ENCODE results near the gene AXIN1.
A peak's percentile ranks its signal among the peaks of the same experiment; 100 is the strongest.
"Not testable (repeated sequence)": the region's sequence is repeated elsewhere in the genome, so short reads cannot be mapped to it uniquely, and the experiment has no call there.

Gene AXIN1

GRCh38 chr16:380762-381011 lies 28.2 kb upstream of the AXIN1 start:
- Histone ChIP-seq H3K27ac (ENCODE audit: poor library complexity, severe bottlenecking) (peak overlapping the region; percentile 69), H3K9me3 (ENCODE audit: severe bottlenecking) (no peaks in the 10 kb centered on the region), H3K27me3 (ENCODE audit: insufficient read depth, poor library complexity, severe bottlenecking) (no peaks in the 10 kb centered on the region), H3K4me3 (ENCODE audit: severe bottlenecking) (peak overlapping the region; percentile 59), H3K4me1 (ENCODE audit: insufficient read depth, poor library complexity, severe bottlenecking) (peaks cover 7% of the 10 kb centered on the region), H3K36me3 (ENCODE audit: low read depth) (peaks cover 9% of the 10 kb centered on the region; the same call in 1 of the 2 replicates)
- no peak for DNase-seq (ENCODE audit: low spot score)
- TF ChIP-seq CTCF (IDR thresholded peaks at IDR 0.05; ENCODE audit: poor library complexity, severe bottlenecking), result no peak
- peak; percentile 24 for ATAC-seq (ENCODE audit: low read depth)

GRCh38 chr16:379961-380761 lies 27.6 kb upstream of the AXIN1 start:
- H3K4me3 ChIP-seq (ENCODE audit: severe bottlenecking), result peak overlapping the region; percentile 59
- H3K9me3 ChIP-seq (ENCODE audit: severe bottlenecking), result no peaks in the 10 kb centered on the region
- no peak for ATAC-seq (ENCODE audit: low read depth)
- DNase-seq (ENCODE audit: low spot score), result no peak
- peaks cover 9% of the 10 kb centered on the region; the same call in 1 of the 2 replicates for H3K36me3 ChIP-seq (ENCODE audit: low read depth)
- no peaks in the 10 kb centered on the region for H3K27me3 ChIP-seq (ENCODE audit: insufficient read depth, poor library complexity, severe bottlenecking)
- TF ChIP-seq CTCF (IDR thresholded peaks at IDR 0.05; ENCODE audit: poor library complexity, severe bottlenecking), result no peak
- H3K27ac ChIP-seq (ENCODE audit: poor library complexity, severe bottlenecking), result peak overlapping the region; percentile 69
- H3K4me1 ChIP-seq (ENCODE audit: insufficient read depth, poor library complexity, severe bottlenecking), result peaks cover 7% of the 10 kb centered on the region

GRCh38 chr16:379183-379960 lies 26.8 kb upstream of the AXIN1 start:
- Histone ChIP-seq H3K4me1 (ENCODE audit: insufficient read depth, poor library complexity, severe bottlenecking) (peaks cover 7% of the 10 kb centered on the region), H3K9me3 (ENCODE audit: severe bottlenecking) (no peaks in the 10 kb centered on the region), H3K27ac (ENCODE audit: poor library complexity, severe bottlenecking) (no peak overlapping the region), H3K4me3 (ENCODE audit: severe bottlenecking) (no peak overlapping the region), H3K36me3 (ENCODE audit: low read depth) (peaks cover 9% of the 10 kb centered on the region; the same call in 1 of the 2 replicates), H3K27me3 (ENCODE audit: insufficient read depth, poor library complexity, severe bottlenecking) (no peaks in the 10 kb centered on the region)
- ATAC-seq (ENCODE audit: low read depth) (no peak), DNase-seq (ENCODE audit: low spot score) (no peak)
- TF ChIP-seq CTCF (IDR thresholded peaks at IDR 0.05; ENCODE audit: poor library complexity, severe bottlenecking), result no peak

GRCh38 chr16:378821-379182 lies 26.3 kb upstream of the AXIN1 start:
- H3K27me3 ChIP-seq (ENCODE audit: insufficient read depth, poor library complexity, severe bottlenecking), result no peaks in the 10 kb centered on the region
- no peak overlapping the region for H3K4me3 ChIP-seq (ENCODE audit: severe bottlenecking)
- TF ChIP-seq CTCF (IDR thresholded peaks at IDR 0.05; ENCODE audit: poor library complexity, severe bottlenecking), result no peak
- H3K4me1 ChIP-seq (ENCODE audit: insufficient read depth, poor library complexity, severe bottlenecking), result peaks cover 7% of the 10 kb centered on the region
- no peaks in the 10 kb centered on the region for H3K9me3 ChIP-seq (ENCODE audit: severe bottlenecking)
- H3K27ac ChIP-seq (ENCODE audit: poor library complexity, severe bottlenecking), result no peak overlapping the region
- peaks cover 9% of the 10 kb centered on the region; the same call in 1 of the 2 replicates for H3K36me3 ChIP-seq (ENCODE audit: low read depth)
- no peak for ATAC-seq (ENCODE audit: low read depth)
- peak; percentile 59 for DNase-seq (ENCODE audit: low spot score)

GRCh38 chr16:378113-378820 lies 25.7 kb upstream of the AXIN1 start:
- not testable (repeated sequence) for ATAC-seq (ENCODE audit: low read depth); H3K4me1 ChIP-seq (ENCODE audit: insufficient read depth, poor library complexity, severe bottlenecking); H3K9me3 ChIP-seq (ENCODE audit: severe bottlenecking); H3K27me3 ChIP-seq (ENCODE audit: insufficient read depth, poor library complexity, severe bottlenecking); H3K27ac ChIP-seq (ENCODE audit: poor library complexity, severe bottlenecking); H3K4me3 ChIP-seq (ENCODE audit: severe bottlenecking); H3K36me3 ChIP-seq (ENCODE audit: low read depth)
- DNase-seq (ENCODE audit: low spot score), result peak; percentile 49
